Mesendoderm (in vitro differentiated cells): ENCODE results near the gene POLR2J2. TPM values are rescaled to one million over a fixed set of nuclear protein-coding genes. Genes with fewer than 3 reads are reported as not detected.
A peak's percentile ranks its signal among the peaks of the same experiment; 100 is the strongest.
"Not testable (repeated sequence)": the region's sequence is repeated elsewhere in the genome, so short reads cannot be mapped to it uniquely, and the experiment has no call there.

Experiments used
- DNase-seq: peaks from one replicate; pipeline ENCODE4 v3.0.0; 2013
- H2AK5ac ChIP-seq: 2 replicates; pipeline ENCODE4 v1.6.1; 2013; ENCODE audit warnings: low read length, inconsistent platforms
- H2BK120ac ChIP-seq: 2 replicates; pipeline ENCODE4 v1.6.1; 2013; ENCODE audit warnings: low read depth, mild to moderate bottlenecking, low read length, moderate library complexity, mixed read lengths
- H2BK15ac ChIP-seq: replicated peaks from 2 replicates; pipeline ENCODE4 v1.6.1; 2013; ENCODE audit warnings: low read depth, mild to moderate bottlenecking, moderate library complexity
- H2BK5ac ChIP-seq: 2 replicates; pipeline ENCODE4 v1.6.1; 2013; ENCODE audit warnings: low read length, inconsistent platforms
- H3K18ac ChIP-seq: 2 replicates; pipeline ENCODE4 v1.6.1; 2013; ENCODE audit warnings: mild to moderate bottlenecking, low read length, mixed read lengths
- H3K23ac ChIP-seq: one replicate; pipeline ENCODE4 v1.6.1; 2013; ENCODE audit warnings: low read length
- H3K27ac ChIP-seq: 2 replicates; pipeline ENCODE4 v1.5.1; 2013; ENCODE audit warnings: low read depth, mild to moderate bottlenecking, inconsistent platforms, low read length, moderate library complexity
- H3K27me3 ChIP-seq: 2 replicates; pipeline ENCODE4 v1.6.1; 2013; ENCODE audit warnings: low read length, control low read depth, mild to moderate bottlenecking, inconsistent platforms; ENCODE audit not compliant: insufficient read depth, poor library complexity
- H3K36me3 ChIP-seq: 2 replicates; pipeline ENCODE4 v1.6.1; 2013; ENCODE audit warnings: low read length, inconsistent platforms; ENCODE audit not compliant: control insufficient read depth, insufficient read depth
- H3K4ac ChIP-seq: one replicate; pipeline ENCODE4 v1.6.1; 2013; ENCODE audit warnings: low read depth, mild to moderate bottlenecking, low read length, moderate library complexity
- H3K4me1 ChIP-seq: 2 replicates; pipeline ENCODE4 v1.6.1; 2013; ENCODE audit warnings: low read depth, low read length, inconsistent platforms; ENCODE audit not compliant: control insufficient read depth
- H3K4me2 ChIP-seq: 2 replicates; pipeline ENCODE4 v1.6.1; 2013; ENCODE audit warnings: low read length
- H3K4me3 ChIP-seq: 2 replicates; pipeline ENCODE4 v1.5.1; 2013; ENCODE audit warnings: mild to moderate bottlenecking, low read length
- H3K56ac ChIP-seq: one replicate; pipeline ENCODE4 v1.6.1; 2013; ENCODE audit warnings: low read length
- H3K79me1 ChIP-seq: 2 replicates; pipeline ENCODE4 v1.6.1; 2013; ENCODE audit warnings: low read length, inconsistent platforms
- H3K79me2 ChIP-seq: 2 replicates; pipeline ENCODE4 v1.6.1; 2013; ENCODE audit warnings: mild to moderate bottlenecking, low read length; ENCODE audit not compliant: control insufficient read depth, insufficient read depth
- H3K9ac ChIP-seq: 2 replicates; pipeline ENCODE4 v1.6.1; 2013; ENCODE audit warnings: low read length, inconsistent platforms
- H4K5ac ChIP-seq: one replicate; pipeline ENCODE4 v1.6.1; 2013; ENCODE audit warnings: low read length
- H4K8ac ChIP-seq: one replicate; pipeline ENCODE4 v1.6.1; 2013; ENCODE audit warnings: low read depth, mild to moderate bottlenecking, control low read depth, low read length, moderate library complexity
- WGBS: extraction: QIAGEN DNeasy Blood & Tissue Kit; methylation state at CpG from one replicate; pipeline ENCODE4 v1.1.7; 2013; ENCODE audit warnings: low lambda C conversion rate, missing lambda C conversion rate; ENCODE audit not compliant: insufficient coverage; ENCODE audit errors: extremely low coverage; 5-methylcytosine and 5-hydroxymethylcytosine counted together
- polyA plus RNA-seq, 2 experiments: library from polyadenylated mRNA; stranded (reverse); fragments of 200-250 nt; gene quantifications; one replicate each; pipeline ENCODE4 v1.2.3, GENCODE V29; 2013

Gene POLR2J2
- 3.1 TPM for polyA plus RNA-seq (2013, experiment 1 of 2)
- polyA plus RNA-seq (2013, experiment 2 of 2) = 2.5 TPM

DNA sequence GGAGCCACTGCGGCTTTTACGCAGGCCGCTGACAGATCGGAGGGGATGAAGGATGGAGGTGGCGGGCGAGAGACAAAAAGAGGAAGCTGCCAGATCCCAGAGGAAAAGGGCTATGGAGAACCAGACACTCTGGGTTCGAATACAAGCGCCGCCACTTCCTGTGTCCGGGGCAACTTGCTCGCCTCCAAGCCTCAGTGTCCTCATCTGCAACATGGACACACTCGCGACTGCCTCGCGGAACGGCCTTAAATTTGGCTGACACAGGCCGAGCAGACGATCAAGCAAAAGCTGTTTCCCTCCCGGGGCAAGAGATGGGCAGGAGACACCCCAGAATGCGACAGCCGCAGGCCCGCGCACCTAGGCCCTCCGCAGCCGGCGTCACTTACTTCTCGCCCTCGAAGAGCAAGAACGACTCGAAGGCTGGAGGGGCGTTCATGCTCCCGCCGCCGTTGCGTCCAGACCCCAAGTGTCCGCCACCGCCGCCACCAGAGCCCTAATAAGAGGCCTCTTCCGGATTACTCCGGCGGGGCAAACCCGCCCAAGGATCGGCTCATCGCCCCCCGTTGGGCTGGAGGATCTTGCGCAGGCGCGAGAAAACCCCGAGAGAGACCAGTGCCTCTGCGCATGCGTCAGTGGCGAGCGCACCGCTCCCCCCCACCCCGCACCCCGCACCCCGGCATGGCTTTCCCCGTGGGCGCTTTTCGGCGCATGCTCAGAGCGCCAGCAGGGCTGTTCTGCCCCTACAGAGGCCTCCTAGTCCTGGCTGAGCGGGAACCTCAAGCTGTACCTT, at the start of gene POLR2J2:
POLR2J2 (minus strand) TSS at position 498 of the 790 bp plus-strand sequence; CDS start at position 436, 62 bp downstream.
- H3K36me3 ChIP-seq, H4K8ac ChIP-seq, H3K9ac ChIP-seq, DNase-seq, H3K79me2 ChIP-seq, H2BK120ac ChIP-seq, H3K23ac ChIP-seq, H3K56ac ChIP-seq, H2BK15ac ChIP-seq, H3K27me3 ChIP-seq, H2AK5ac ChIP-seq, H2BK5ac ChIP-seq, H3K18ac ChIP-seq, H3K27ac ChIP-seq, H3K4me1 ChIP-seq, H4K5ac ChIP-seq, H3K4ac ChIP-seq, H3K4me2 ChIP-seq, H3K79me1 ChIP-seq, H3K4me3 ChIP-seq: not testable (repeated sequence)
- no CpG with 5 or more reads among the region's 63 CpGs for WGBS

- not testable (repeated sequence) for H3K79me1 ChIP-seq, H3K4me2 ChIP-seq, H3K56ac ChIP-seq, H3K27ac ChIP-seq, H2BK15ac ChIP-seq, H3K4me3 ChIP-seq, H3K23ac ChIP-seq, H2BK120ac ChIP-seq, H4K8ac ChIP-seq, H3K9ac ChIP-seq, H3K36me3 ChIP-seq, H3K4ac ChIP-seq, H3K18ac ChIP-seq, H2BK5ac ChIP-seq, DNase-seq, H4K5ac ChIP-seq, H3K79me2 ChIP-seq, H3K4me1 ChIP-seq, H2AK5ac ChIP-seq, H3K27me3 ChIP-seq
Measured at GRCh38 chr7:102718491-102718890, 47.0 kb upstream of the POLR2J2 start.

- DNase-seq = peak; percentile 3
- not testable (repeated sequence) for H2BK5ac ChIP-seq, H3K4me2 ChIP-seq, H3K23ac ChIP-seq, H3K18ac ChIP-seq, H3K79me2 ChIP-seq, H3K79me1 ChIP-seq, H2BK15ac ChIP-seq, H2BK120ac ChIP-seq, H3K4me3 ChIP-seq, H4K8ac ChIP-seq, H3K4ac ChIP-seq, H3K56ac ChIP-seq, H3K4me1 ChIP-seq, H3K36me3 ChIP-seq, H2AK5ac ChIP-seq, H3K27ac ChIP-seq, H3K9ac ChIP-seq, H3K27me3 ChIP-seq, H4K5ac ChIP-seq
- no CpG with 5 or more reads among the region's 3 CpGs for WGBS
Measured at GRCh38 chr7:102715718-102716117, 44.3 kb upstream of the POLR2J2 start.

DNA sequence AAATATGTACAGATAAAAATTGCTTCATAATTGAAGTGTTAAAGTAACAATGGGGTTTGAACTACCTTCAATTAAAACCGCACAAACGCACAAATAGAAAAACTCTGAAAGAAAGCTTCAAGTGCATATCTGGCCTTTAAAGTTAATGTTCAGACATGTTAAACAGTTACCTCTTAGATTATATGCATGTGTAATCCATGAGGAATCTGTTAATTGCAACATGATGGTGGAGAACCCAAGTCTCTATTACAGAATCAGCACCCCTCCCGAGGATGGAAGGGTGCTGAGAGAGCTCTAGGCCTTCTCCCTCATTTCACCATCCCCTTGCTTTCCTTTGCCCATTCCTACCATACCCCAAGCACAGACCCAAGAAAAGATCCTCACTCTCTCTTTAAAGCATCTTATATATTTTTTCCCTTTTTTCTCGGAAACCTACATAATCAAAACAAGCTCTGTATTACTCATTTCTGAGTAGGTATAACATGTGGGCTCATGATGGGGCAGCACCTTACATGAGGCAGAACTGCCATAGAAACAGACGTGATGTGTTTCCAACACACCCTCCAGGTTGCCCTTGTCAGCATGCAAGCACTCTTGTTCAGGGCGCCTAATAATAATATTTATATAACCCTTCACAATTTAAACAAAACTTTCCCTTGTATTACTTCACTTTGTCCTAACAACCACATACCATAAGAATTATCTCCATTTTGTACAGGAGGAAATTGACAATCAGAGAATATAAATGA, 43.5 kb upstream of the POLR2J2 start:
- not testable (repeated sequence) for H2BK120ac ChIP-seq, H4K8ac ChIP-seq
- no CpG with 5 or more reads among the region's 6 CpGs for WGBS

DNA sequence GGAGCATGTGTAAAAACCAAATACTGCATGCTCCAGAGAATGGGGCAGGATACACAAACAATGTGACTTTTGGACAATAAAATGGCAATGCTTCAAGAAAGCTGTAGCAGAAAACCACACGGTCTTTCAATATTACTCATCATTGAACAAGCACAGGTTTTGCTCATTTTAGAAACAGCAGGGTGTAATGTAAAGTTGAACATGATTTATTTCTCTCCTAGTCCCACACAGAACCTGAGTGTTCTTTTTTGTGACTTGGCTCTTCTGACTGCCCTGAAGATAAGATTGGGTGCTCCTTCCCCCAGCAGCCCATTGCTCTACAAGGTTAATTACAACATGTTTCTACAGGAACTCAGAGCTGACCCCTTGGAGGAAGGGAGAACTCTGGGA, 42.2 kb upstream of the POLR2J2 start:
- DNase-seq, H3K79me2 ChIP-seq: not testable (repeated sequence)

More for the DNA sequence above, 43.5 kb upstream of the POLR2J2 start:
- H3K56ac ChIP-seq, H3K79me1 ChIP-seq, H3K4ac ChIP-seq, H3K4me2 ChIP-seq, H3K36me3 ChIP-seq, H3K27ac ChIP-seq, H2BK15ac ChIP-seq, H3K9ac ChIP-seq, H4K5ac ChIP-seq, H3K4me1 ChIP-seq, H3K27me3 ChIP-seq, DNase-seq, H2AK5ac ChIP-seq, H3K18ac ChIP-seq, H3K4me3 ChIP-seq, H2BK5ac ChIP-seq, H3K79me2 ChIP-seq, H3K23ac ChIP-seq: not testable (repeated sequence)

More for the DNA sequence above, 42.2 kb upstream of the POLR2J2 start:
- not testable (repeated sequence) for H3K18ac ChIP-seq, H3K36me3 ChIP-seq, H2BK15ac ChIP-seq, H3K4ac ChIP-seq, H3K4me3 ChIP-seq, H4K5ac ChIP-seq, H2BK120ac ChIP-seq, H3K79me1 ChIP-seq, H2AK5ac ChIP-seq, H3K4me2 ChIP-seq, H3K27ac ChIP-seq, H3K23ac ChIP-seq, H3K56ac ChIP-seq, H4K8ac ChIP-seq, H3K4me1 ChIP-seq, H2BK5ac ChIP-seq, H3K9ac ChIP-seq, H3K27me3 ChIP-seq
- WGBS = no CpG with 5 or more reads among the region's 1 CpG
